Fibroblast of mammary gland (primary cell): Measurements from ENCODE around the gene HIP1.
"Not testable (repeated sequence)": the region's sequence is repeated elsewhere in the genome, so short reads cannot be mapped to it uniquely, and the experiment has no call there.

ENCODE experiments used
- DNase-seq: peaks from one replicate; pipeline ENCODE4 v3.0.0-alpha.2; 2010; ENCODE audit warnings: low read depth
- H3K4me3 ChIP-seq: 2 replicates; pipeline ENCODE4 v1.5.1; 2011; ENCODE audit warnings: low read depth, mild to moderate bottlenecking, low read length, moderate library complexity; ENCODE audit not compliant: control insufficient read depth
- CTCF ChIP-seq: conservative IDR thresholded peaks from 2 replicates; pipeline ENCODE4 v1.5.1; 2011; ENCODE audit warnings: low read depth, low read length, inconsistent platforms; ENCODE audit not compliant: control insufficient read depth, insufficient read depth

The HIP1 gene

GRCh38 chr7:75638594-75639070 is 100.1 kb downstream of the HIP1 start:
- DNase-seq, result peak; percentile 28

GRCh38 chr7:75637854-75638593 is 100.7 kb downstream of the HIP1 start:
- no peak for DNase-seq
- peak overlapping the region; percentile 49 for H3K4me3 ChIP-seq
- TF ChIP-seq CTCF, result no peak

More at GRCh38 chr7:75638594-75639070, 100.1 kb downstream of the HIP1 start:
- peak overlapping the region; percentile 49 for H3K4me3 ChIP-seq
- no peak for TF ChIP-seq CTCF

GRCh38 chr7:75635036-75635435 is 103.7 kb downstream of the HIP1 start:
- no peak for TF ChIP-seq CTCF
- no peak for DNase-seq
- H3K4me3 ChIP-seq, result no peak overlapping the region

GRCh38 chr7:75632587-75632986 is 106.2 kb downstream of the HIP1 start:
- not testable (repeated sequence) for DNase-seq, H3K4me3 ChIP-seq

GRCh38 chr7:75631711-75632110 is 107.0 kb downstream of the HIP1 start:
- no peak for DNase-seq
- H3K4me3 ChIP-seq, result no peak overlapping the region
- TF ChIP-seq CTCF, result no peak

- no peak overlapping the region for H3K4me3 ChIP-seq
- TF ChIP-seq CTCF, result no peak
- no peak for DNase-seq
These were observed 108.2 kb downstream of the HIP1 start for GRCh38 chr7:75630549-75630948.

GRCh38 chr7:75629044-75629443 is 109.7 kb downstream of the HIP1 start:
- no peak for DNase-seq
- H3K4me3 ChIP-seq, result no peak overlapping the region
- TF ChIP-seq CTCF, result no peak
